Activated CD8-positive, alpha-beta memory T cell treated with anti-CD3 and anti-CD28 coated beads for 24 hours (primary cell): ENCODE results near the gene FBXO15.

Experiments
- DNase-seq: peaks from one replicate; pipeline ENCODE4 v3.0.0-alpha.2; 2020

FBXO15 gene

GRCh38 chr18:74110149-74110548, 37.5 kb downstream of the FBXO15 start:
- DNase-seq = no peak

- DNase-seq = no peak
Observed at GRCh38 chr18:74108460-74108859, 39.2 kb downstream of the FBXO15 start.

GRCh38 chr18:74097803-74098202, 49.8 kb downstream of the FBXO15 start:
- no peak for DNase-seq

- no peak for DNase-seq
Observed at GRCh38 chr18:74092922-74093321, 54.7 kb downstream of the FBXO15 start.

- no peak for DNase-seq
Observed at GRCh38 chr18:74084184-74084855, 63.3 kb downstream of the FBXO15 start.

- DNase-seq = no peak
Observed at GRCh38 chr18:74083557-74083952, 64.1 kb downstream of the FBXO15 start.

GRCh38 chr18:74082742-74083556, 64.7 kb downstream of the FBXO15 start:
- DNase-seq = peak; percentile 75

GRCh38 chr18:74081966-74082741, 65.5 kb downstream of the FBXO15 start:
- DNase-seq = peak; percentile 84

- DNase-seq = no peak
Observed at GRCh38 chr18:74078257-74078656, 69.4 kb downstream of the FBXO15 start.

GRCh38 chr18:74074668-74075564, 72.7 kb downstream of the FBXO15 start:
- DNase-seq = no peak

- DNase-seq = no peak
Observed at GRCh38 chr18:74073957-74074667, 73.5 kb downstream of the FBXO15 start.

GRCh38 chr18:74069178-74070050, 78.2 kb downstream of the FBXO15 start:
- no peak for DNase-seq

GRCh38 chr18:74068296-74068695, 79.3 kb downstream of the FBXO15 start:
- no peak for DNase-seq

GRCh38 chr18:74066018-74066417, 81.6 kb downstream of the FBXO15 start:
- DNase-seq = no peak

GRCh38 chr18:74065366-74065765, 82.3 kb downstream of the FBXO15 start:
- DNase-seq = no peak

- DNase-seq = no peak
Observed at GRCh38 chr18:74064510-74064909, 83.1 kb downstream of the FBXO15 start.

GRCh38 chr18:74063557-74063956, 84.1 kb downstream of the FBXO15 start:
- no peak for DNase-seq

GRCh38 chr18:74063023-74063422, 84.6 kb downstream of the FBXO15 start:
- no peak for DNase-seq

GRCh38 chr18:74062037-74062436, 85.6 kb downstream of the FBXO15 start:
- DNase-seq = no peak

- DNase-seq = no peak
Observed at GRCh38 chr18:74060579-74060978, 87.1 kb downstream of the FBXO15 start.

- no peak for DNase-seq
Observed at GRCh38 chr18:74050807-74051206, 96.8 kb downstream of the FBXO15 start.
